Fibroblast of skin of scalp (primary cell): ENCODE data around the gene TBC1D14.
"Not testable (repeated sequence)": the region's sequence is repeated elsewhere in the genome, so short reads cannot be mapped to it uniquely, and the experiment has no call there.

ENCODE experiments used
- DNase-seq: peaks from one replicate; pipeline ENCODE4 v3.0.0-alpha.2; 2013

TBC1D14 gene

DNA sequence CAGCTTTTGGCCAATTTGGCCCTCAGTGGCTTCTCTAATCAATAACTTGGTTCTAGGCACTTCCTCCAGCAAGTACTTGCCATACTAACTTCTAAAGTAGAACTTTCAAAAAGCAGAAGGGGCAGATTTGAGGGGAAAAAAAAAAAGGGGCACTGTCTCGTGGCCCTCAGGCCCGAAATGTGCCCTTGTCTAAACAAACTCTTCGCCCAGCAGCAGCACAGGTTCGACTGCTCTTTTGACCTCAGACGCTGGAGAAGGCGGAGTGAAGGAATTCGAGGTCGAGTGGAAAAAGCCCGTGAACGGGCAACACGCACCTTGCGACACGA, 157.5 kb downstream of the TBC1D14 start:
- DNase-seq: no peak

DNA sequence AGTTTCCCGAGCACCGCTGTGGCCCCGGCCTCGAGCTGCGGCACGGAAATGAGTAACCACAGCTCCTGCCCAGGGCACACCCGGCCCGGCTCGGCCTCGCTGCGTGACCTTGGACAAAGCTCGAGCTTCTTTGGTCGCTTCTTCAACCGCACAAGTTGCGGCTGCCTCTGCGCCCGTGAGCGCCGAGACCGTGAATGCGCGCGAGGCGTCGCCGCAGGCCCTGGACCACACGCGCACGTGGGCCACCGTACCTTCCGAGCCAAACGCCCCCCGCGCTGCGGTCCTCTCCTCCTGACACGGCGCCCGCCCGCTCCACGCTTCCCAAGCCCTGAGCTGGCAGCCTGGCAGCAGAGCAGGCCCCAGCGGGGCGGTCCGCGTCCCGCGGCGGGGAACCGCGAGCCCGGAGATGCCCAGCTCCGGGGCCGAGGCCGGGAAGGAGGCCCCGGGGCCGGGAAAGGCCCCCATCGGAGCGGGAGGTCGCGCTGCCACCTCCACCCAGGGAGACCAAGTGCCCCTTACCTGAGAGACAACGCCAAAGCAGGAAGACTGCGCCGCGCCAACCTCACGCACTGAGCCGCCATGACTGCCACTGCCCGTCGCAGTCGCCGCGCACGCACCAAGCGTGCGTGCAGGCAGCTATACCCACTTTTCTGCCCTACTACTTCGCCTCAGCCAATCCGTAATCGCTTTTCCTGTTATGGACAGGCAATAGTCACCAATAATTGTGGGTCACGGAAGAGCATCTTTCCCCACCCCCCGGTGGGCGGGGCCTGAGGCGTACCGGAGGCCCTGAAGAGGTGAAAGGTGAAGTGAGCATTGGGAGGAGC, 158.0 kb downstream of the TBC1D14 start, which contains the start of gene GRPEL1:
Gene GRPEL1 (minus strand): TSS at position 613 of the 827 bp plus-strand sequence. CDS start 32 bp downstream, at position 581.
- DNase-seq: peak; percentile 100

DNA sequence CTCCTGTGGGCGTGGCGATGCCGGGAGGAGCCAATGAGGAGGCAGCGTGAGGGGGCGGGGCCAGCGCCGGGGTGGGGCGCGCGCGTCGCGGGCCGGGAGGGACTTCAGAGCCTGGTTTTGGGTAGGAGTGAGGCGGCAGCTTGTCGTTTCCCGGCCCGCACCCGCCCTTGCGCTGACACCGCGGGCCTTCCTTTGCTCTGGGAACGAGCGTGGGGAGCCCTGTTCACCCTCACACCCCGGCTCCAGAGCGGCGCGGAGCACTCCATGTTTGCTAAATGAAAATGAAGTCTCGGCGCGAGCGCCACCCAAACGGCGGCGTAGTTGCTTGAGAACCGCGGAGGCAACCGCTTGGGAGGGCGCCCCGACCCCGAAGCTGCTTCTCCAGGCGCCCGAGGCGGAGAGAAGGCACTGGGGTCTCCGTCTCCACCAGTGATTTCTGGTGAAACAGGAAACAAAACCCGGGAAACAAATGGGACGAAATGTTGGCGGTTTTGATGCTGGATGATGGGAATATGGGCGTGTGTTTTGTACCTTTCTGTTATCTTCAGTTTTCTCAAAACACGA, 158.7 kb downstream of the TBC1D14 start:
- DNase-seq: no peak

DNA sequence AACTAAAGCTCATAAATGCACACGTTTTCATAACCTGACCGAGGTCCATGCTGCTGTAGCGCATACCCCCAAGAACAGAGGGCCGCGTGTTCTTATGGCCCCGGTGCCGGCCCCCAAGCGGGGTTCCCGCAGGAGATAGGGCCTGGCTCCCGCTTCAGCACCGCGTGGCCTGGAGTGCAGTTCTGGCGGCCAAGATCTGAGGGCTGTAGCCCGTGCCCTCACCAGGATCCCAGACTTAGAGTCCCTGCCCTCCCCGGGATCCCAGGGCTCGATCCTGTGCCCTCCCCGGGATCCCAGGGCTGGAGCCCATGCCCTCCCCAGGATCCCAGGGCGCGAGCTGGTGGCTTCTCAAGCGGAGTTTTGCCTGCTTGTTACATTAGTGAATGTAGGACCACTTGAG, 159.3 kb downstream of the TBC1D14 start:
- no peak for DNase-seq

DNA sequence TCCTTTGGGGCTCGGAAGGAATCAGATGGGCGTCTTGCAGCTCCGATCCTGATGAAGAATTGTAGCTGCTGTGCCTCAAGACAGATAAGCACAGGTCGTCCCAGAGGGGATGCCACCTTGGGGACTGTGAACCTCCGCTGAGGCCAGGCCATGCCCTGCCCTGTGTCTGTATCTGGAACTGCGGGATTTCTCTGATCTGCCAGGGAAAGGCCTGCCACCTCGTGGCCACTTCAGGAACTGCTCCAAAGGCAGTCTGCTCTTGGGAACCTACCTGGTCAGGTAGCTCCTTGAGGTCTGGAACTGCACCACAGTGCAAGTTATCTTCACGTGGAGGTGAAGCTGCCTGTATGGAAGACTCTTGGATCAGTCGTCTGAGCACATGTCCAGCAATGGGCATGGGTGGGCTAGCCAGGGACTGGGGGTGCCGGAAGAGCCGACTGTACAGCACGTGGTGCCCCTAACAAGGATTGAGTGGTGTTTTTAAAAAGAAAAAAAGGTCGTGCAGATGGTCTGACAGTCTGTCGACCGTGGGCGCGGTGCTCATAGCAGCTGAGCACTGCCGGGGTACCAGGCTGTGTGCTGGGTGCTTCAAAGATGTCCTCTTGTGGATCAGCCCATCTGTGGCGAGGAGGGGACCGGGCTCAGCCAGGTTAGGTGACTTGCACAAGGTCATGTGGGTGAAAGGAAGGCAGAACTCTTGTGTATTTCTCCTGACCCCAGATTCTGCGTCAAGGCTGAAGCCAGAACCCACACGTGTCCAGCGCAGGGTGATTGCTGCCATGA, 161.3 kb downstream of the TBC1D14 start:
- peak; percentile 65 for DNase-seq

DNA sequence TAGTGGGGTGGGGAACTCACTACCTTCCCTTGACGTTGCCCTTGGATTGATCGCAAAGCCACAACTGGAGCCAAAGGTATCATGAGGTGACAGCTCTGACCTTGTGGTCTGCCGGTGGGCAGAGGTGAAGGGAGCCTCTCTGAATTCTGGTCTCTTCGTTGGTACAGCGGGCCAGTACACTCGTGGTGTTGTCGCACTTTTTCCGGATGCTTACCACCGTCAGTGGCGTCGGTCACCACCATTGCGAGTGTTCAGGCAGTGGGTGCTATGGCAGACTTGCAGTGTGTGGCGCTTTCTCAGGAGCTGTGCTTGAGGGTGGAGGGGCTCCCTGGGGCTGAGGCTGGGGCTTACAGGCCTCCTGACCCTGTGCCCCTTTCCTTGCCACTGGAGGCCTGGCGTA, 163.4 kb downstream of the TBC1D14 start:
- DNase-seq: no peak

DNA sequence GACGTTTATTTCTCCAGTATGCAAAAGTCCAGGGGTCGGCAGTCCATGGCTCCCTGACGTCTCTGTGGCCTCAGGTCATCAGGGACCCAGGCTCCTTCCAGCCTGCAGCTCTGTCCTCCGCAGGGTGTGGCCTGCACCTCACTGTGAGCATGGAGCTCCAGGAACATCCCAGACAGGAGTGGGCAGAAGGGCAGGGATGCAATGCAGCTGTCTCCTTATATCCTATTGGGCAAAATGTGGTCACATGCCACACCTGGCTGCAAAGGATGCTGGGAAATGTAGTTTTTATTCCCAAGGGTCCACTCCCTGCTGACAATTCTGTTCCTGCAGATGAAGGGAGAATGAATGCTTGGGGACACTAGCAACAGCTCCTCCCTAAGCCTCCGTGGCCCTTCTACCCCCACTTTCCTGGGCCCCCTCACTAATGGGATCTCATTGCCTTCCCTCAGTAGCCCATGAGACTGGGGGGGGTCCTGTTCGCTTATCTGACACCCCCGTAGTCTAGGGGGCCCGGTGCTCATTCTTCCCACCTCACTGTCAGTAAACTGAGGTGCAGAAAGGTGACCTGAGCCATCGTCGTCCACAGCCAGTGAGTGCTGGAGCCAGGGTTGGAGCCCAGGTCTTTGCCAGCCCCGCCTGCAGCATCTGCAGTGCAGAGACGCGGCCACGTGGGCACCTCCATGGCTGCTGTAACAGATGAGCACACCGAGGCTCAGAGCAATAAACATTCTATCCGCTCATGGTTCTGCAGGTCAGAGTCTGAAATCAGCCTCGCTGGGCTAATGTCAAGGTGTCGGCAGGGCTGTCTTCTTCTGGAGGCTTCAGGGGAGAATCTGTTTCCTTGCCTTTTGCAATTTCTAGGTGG, 164.1 kb downstream of the TBC1D14 start:
- DNase-seq: peak; percentile 52

DNA sequence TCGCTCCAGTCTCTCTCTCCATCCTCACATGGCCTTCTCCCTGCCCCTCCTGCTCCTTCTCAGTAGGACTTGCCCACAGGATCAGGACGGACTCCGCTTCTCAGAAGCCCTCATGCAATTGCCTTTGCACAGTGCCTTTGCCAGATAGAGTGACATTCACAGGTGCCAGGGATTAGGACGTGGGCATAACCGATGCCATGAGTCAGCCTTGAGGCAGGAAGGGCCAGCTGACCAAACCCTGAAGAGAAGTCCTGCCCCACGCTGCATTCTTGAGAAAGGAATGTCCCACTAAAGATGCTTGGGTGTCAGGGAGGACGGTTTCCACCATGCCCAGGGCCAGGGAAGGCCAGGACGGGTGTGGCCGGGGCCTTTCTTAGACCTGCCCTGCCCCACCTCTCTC, 164.8 kb downstream of the TBC1D14 start:
- no peak for DNase-seq

DNA sequence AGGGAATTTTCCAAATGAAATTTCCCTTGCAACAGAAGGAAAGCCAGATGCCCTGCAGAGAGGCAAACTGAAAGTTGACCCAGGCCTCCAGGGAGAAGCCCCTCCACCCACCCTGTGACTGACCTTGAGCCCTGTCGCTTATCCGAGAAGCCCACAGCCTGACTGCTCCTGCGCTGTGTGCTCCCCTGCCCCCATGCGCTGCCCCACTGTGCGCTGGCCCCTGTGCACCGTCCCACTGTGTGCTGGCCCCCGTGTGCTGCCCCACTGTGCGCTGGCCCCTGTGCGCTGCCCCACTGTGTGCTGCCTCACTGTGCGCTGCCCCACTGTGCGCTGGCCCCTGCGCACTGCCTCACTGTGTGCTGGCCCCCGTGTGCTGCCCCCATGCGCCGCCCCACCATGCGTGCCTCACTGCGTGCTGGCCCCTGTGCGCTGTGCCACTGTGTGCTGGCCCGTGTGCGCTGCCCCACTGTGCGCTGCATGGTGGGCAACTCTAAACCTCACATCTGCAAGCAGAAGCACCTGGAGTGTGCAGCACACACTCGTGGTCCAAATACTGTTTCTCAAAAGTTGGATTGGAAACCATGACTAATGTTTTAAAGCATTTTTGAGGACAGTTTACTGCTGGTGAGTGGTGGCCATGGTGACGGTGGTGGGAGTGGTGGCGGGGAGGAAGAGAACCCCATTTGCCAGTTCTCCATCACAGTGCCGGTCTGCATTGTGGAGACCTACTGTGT, 166.5 kb downstream of the TBC1D14 start:
- peak; percentile 16 for DNase-seq

DNA sequence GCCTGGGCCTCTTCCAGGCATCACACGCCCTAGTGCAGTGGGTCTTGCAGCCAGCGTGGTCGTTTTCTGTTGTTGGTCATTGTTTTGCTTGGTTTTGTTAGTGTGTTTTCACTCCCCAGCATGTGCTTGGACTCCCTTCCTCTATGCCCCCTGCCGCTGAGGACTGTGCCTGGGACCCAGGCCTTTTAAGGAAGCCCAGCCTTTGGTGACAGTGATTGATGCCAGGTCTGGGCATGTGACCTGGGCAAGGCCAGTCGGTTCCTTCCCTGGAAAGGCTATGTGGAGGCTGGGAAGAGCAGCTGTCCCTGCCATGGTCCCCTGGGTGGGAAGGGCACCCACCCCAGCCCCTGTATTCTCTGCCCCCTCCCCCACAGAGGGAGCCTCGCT, 167.1 kb downstream of the TBC1D14 start:
- DNase-seq: no peak

DNA sequence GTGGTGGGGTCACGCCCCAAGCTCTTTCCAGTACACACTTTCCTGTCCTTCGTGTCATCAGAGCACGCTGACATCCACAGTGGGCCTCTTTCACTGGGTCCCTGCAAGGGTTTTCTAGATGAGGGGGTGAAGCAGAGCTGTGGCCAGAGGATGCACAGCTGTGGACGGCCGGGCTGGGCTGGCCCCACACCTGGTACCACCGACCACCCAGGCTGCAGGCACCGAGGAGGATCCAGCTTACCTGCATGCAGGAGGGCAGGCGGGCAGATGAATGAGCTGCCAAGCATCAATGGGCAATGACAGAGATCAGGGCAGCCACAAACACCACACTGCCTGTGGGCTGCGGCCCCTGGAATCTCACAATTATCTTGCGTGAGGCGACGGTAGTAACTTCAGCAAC, 167.7 kb downstream of the TBC1D14 start:
- DNase-seq: no peak

DNA sequence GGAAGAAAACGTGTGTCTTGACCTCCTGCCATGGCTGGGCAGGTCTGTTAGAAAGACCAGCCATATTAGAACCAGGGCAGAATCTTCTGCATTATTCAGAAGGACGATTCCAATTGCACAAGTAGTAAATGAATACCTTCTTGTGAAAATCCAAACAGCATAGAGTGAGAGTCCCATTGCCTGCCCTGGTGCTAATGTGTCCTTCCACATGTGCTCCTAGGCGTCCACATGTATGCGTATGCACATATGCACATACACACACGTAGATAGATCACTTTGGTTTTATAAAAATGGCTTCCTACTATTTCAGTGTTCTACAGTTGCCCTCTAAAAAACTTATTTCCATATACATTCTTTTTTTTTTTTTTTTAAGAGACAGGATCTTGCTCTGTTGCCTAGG, 168.4 kb downstream of the TBC1D14 start:
- no peak for DNase-seq

DNA sequence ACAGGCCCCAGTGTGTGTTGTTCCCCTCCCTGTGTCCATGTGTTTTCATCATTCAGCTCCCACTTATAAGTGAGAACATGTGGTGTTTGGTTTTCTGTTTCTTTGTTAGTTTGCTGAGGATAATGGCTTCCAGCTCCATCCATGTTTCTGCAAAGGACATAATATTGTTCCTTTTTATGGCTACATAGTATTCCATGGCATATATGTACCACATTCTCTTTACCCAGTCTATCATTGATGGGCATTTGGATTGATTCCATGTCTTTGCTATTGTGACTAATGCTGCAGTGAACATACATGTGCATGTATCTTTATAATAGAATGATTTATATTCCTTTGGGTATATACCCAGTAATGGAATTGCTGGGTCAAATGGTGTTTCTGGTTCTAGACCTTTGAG, 169.9 kb downstream of the TBC1D14 start:
- not testable (repeated sequence) for DNase-seq

DNA sequence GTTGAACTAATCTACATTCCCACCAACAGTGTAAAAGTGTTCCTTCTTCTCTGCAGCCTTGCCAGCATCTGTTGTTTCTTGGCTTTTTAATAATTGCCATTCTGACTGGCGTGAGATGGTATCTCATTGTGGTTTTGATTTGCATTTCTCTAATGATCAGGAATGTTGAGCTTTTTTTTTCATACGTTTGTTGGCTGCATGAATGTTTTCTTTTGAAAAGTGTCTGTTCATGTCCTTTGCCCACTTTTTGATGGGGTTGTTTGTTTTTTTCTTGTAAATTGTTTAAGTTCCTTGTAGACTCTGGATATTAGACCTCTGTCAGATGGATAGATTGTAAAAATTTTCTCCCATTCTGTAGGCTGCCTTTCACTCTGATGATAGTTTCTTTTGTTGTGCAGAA, 170.3 kb downstream of the TBC1D14 start:
- not testable (repeated sequence) for DNase-seq
